ENCODE measurements around the gene SNX30.

Gene SNX30

DNA sequence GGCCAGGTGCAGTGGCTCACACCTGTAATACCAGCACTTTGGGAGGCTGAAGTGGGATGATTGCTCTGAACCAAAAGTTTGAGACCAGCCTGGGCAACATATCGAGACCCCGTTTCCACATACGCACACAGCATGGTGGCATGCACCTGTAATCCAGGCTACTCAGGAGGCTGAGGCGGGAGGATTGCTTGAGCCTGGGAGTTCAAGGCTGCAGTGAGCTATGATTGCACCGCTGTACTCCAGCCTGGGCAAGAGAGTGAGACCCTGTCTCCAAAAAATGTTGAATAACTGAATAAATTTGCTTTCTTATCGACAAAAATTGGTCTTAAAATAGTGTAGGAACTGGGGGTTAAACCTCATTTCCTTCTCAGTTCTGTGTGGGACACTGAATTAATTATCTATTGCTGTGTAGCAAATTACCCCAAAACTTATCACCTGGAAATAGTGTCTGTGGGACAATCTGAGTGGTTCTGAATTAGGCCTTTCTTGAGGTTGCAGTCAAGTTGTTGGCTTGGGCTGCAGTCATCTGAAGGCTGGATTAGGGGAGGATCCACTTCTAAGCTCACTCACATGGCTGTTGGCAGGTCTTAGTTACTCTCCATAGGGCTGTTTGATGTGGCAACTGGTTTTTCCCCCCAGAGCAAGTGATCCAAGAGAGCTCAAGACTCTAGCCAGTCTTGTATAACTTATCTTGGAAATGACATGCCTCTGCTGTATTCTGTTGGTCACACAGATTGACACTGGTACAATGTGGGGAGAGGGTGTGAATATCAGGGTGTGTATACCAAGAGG lies 2.0 kb downstream of the SNX30 start:
- DNase-seq (ENCODE audit: low spot score): no peak

DNA sequence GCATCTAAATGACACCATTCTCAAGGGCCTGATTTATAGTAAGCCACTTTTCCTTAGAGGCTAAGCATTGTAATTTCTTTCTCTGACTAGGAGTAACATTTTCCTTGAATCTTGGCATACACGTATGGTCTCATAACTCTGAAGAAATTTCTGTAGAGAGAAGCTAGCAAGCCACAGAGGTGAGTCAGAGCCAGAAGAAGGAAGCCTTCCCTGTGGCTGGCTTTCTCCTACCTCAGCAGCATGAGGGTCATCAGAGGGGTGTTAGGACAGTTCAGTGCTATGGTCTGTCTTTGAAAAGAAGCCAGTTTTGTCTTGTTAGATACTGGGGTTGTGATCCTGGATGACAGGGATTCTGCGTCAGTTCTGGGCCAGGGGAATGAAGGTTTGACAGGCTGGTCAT lies 3.2 kb downstream of the SNX30 start:
- no peak for DNase-seq (ENCODE audit: low spot score)

DNA sequence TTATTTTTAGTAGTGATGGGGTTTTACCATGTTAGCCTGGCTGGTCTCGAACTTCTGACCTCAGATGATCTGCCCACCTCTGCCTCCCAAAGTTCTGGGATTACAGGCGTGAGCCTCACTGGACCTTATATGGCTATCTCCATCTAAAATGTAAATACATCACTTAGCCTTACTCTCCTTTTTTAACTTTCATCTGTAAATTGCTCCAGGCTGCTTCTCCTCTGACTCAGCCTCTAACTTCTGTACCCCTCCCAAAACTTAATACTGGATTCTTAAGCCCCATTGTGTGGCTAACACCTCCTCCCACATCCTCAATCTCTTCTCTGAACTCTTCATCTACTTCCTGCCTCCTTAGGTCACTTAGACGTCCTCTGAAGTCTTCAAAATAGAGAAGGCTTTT lies 4.0 kb downstream of the SNX30 start:
- DNase-seq (ENCODE audit: low spot score): no peak

- no peak for DNase-seq (ENCODE audit: low spot score)
Measured at GRCh38 chr9:112755016-112755427, 4.5 kb downstream of the SNX30 start.

DNA sequence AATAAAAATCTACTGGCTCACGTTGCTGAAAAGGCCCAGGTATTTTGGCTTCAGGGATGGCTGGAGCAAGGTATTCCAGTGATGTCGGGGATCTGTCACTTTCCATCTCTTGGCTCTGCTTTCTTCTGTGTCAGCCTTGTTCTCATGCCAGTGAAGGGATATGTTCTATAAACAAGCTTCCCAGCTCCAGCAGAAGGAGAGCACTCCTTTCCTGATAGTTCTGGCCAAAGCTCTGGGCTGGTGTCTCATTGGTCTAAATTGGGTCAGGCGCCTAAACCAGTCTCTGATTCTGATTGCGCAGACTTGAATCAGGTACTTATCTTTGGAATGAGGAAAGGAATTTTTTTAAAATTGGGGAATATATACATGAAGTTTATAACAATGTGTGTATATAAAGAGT lies 5.1 kb downstream of the SNX30 start:
- DNase-seq (ENCODE audit: low spot score): no peak

DNA sequence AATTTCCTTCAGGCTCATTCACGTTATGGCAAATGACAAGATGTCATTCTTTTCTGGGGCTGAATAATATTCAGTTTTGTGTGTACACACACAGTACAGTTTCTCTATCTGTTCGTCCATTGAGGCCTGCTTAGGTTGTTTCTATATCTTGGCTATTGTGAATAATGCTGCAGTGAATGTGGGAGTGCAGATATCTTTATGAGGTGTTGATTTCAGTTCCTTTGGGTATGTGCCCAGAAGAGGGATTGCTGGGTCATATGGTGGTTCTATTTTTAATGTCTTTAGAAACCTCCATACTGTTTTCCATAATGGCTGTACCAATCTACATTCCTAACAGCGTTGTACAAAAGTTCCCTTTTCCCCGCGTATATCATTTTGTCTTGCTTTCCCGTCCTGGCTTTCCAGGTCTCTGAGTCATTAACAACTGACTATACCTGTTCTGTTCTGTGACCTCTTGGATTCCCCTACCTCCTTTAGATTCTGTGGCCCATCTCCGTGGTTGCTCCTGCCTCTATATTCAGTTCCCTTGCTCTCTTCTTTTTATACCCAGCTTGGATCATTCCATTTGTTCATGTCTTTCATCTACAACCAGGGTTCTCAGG lies 6.8 kb downstream of the SNX30 start:
- DNase-seq (ENCODE audit: low spot score): no peak

DNA sequence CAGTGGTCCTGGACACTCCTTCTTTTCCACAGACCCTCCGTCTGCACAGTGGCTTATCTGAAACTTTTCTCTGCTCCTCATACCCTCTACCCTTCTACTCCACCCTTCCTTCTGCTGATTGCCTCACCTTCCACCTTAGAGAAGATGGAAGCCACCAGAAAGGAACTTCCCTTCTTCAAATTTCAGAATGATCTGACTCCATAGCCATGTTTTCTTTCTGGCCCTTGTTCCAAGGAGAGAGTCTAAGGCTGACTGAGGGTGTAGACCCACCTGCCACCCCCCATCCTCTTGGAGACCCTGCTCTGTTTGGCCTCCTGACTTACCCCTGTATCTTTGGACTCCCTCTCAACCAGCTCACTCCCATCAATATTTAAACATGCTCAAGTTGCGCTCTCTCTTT lies 7.4 kb downstream of the SNX30 start:
- no peak for DNase-seq (ENCODE audit: low spot score)

DNA sequence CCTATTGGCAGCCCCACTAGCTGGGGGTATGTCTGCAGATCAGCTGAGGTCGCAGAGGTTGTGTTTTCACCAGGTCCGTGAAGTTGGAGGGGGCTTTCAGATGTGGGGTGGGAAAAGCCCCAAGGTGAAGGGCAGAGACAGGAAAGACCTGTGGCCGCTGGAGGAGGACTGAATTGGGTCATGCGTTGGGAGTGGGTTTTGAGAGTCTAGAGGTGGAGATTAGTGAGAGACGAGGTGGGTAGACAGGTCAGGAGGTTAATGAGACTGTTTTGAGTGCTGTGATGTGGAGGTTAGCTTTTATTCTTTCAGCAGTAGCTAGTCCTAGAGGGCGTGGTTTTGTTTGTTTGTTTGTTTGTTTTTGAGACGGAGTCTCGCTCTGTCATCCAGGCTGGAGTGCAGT lies 10.3 kb downstream of the SNX30 start:
- DNase-seq (ENCODE audit: low spot score): no peak

DNA sequence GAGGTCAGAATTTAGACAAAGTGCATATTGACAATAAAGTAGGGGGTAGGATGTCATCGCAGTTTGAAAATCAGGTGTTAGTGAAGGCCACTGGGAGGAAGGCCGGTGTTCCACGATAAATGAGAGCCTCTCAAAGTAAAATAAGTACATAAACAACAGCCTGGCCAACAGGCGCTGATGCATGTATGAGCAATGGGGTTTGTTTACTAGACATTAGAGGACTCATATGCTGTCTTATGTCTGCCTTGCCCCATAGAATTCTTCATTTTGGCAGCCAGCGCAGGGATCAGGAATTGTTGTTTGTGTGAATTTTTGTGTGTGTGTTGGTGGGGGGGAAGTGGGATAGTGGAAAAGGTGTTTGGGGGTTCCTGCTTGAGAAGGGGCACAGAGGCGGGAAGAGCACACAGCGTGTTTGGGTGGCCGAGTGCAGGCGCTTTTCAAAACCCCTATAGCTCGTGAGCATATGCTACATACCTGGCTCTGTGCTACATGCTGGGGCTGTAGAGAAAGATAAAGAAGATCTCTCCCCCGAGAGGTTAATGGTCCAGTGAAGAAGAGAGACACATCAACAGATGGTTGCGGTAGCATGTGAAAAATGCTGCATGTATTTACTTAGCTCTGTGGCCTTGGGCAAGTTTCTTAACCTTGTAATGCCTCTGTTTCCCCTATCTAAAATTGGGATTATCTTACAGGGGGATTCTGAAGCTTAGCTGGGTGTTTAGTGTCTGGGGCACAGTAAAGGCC lies 11.5 kb downstream of the SNX30 start:
- no peak for DNase-seq (ENCODE audit: low spot score)

- DNase-seq (ENCODE audit: low spot score): no peak
Measured at GRCh38 chr9:112762726-112763518, 12.4 kb downstream of the SNX30 start.

GRCh38 chr9:112764344-112764743 lies 13.8 kb downstream of the SNX30 start:
- no peak for DNase-seq (ENCODE audit: low spot score)

- no peak for DNase-seq (ENCODE audit: low spot score)
Measured at GRCh38 chr9:112764837-112765236, 14.3 kb downstream of the SNX30 start.

DNA sequence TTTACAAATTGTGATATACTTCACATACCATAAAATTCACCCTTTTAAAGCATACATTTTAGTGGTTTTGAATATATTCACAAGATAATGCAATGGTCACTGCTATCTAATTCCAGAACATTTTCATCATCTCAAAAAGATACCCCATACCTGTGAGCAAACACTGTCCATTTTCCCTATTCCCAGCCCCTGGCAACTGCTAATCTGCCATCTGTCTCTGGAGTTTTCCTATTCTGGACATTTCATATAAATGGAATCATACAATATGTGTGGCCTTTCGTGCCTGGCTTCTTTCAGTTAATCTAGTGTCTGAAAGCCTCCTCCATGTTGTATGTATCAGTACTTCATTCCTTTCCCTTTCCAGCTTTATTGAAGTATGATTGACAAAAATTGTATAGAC lies 14.7 kb downstream of the SNX30 start:
- no peak for DNase-seq (ENCODE audit: low spot score)

GRCh38 chr9:112771359-112772214 lies 21.0 kb downstream of the SNX30 start:
- DNase-seq (ENCODE audit: low spot score): no peak

DNA sequence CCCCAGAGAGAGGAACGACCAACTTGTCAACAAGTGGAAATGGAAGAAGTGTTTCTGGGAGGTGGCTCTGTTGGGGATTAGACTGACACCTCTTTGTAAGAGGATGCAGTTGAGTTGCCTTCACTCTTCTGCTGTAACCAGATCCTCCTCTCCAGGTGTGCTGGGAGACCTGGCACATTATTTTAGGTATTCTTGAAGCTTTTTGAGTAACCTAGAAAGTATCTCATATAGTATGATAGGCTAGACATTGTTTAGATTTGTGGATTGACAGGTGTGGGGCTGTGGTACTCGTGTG lies 21.6 kb downstream of the SNX30 start:
- no peak for DNase-seq (ENCODE audit: low spot score)

- no peak for DNase-seq (ENCODE audit: low spot score)
Measured at GRCh38 chr9:112772551-112772950, 22.0 kb downstream of the SNX30 start.

GRCh38 chr9:112774006-112774996 lies 23.7 kb downstream of the SNX30 start:
- no peak for DNase-seq (ENCODE audit: low spot score)

DNA sequence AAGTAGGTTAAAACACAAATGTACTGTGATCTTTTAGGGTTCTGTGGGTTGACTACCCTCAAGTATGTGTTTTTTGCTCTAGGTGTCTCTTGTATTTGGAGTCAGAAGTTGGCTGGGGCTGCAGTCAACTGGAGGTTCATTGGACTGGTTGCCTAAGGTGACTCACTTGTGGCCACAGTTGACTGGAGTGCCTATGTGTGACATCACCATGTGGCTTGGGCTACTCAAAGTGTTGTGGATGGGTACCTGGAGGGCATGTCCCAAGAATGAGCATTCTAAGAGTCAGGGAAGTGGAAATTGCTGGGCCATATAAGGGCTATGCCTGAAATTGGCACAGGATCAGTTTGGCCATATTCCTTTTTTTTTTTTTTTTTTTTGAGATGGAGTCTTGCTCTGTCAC lies 27.4 kb downstream of the SNX30 start:
- DNase-seq (ENCODE audit: low spot score): no peak

DNA sequence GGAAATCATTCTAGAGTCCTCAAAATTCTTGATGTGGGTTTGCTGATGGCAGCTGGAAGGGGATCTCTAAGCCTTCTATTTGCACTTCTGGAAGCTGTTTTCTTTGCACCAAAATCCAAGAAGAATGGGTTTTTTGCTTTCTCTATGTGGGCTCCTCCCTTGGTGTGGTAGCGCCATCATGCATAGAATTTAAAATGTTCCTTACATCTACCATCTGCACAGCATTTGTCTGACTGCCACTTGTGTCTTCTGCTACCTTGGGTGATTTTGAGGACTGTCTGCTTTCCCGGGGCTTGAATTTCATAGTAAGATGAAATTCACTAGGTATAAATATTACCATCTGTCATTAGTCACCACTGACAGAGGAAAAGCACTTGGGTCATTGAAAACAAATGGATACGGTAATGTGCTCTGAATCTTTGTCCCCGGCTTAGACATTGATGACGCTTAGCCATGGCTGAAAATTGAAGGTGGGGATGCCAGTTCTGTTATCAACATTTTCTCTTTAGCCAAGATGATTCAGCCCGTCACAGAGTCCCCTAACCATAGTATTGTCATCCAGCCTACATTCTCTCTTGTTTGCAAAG lies 30.0 kb downstream of the SNX30 start:
- DNase-seq (ENCODE audit: low spot score): no peak

DNA sequence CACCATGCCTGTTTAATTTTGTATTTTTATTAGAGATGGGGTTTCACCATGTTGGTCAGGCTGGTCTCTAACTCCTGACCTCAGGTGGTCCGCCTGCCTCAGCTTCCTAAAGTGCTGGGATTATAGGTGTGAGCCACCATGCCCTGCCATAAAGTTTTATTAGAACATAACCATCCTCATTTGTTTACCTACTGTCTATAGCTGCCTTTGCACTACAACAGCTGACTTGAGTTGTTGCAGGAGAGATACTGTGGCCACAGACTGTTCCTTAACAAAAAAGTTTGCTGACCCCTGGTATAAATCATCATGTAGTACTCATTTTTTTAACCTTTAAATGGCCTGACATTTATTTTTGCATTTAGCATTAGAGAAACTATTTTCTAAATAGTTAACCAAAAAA lies 31.7 kb downstream of the SNX30 start:
- no peak for DNase-seq (ENCODE audit: low spot score)

All from hematopoietic multipotent progenitor cell treated with erythropoietin and hydrocortisone succinate and interleukin-3 and kit ligand, for 17 days (in vitro differentiated cells).